ENCODE measurements around the gene CTNNA2.

Gene CTNNA2

DNA sequence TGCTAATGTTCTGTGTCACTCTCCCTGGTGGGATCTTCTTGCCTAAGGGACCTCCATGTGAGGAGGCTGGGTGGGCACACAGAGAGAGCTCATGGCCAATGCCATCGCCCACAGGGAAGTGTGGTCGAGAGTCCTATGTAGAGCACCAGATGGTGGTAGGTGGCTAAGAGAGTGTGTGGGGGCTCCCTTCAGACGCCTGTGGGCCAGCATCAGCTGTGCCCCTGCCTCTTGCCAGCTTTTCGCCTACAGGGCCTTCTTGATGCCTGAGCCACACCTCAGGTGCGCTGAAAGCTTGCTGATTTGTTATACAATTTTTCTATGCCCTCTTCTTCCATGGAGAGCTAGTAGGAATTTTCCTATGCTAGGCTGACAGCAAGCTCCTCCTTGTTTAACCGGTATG lies 753.4 kb downstream of the CTNNA2 start:
- Histone ChIP-seq H3K27ac (no peak overlapping the region), H3K36me3 (no peaks in the 10 kb centered on the region), H3K9me3 (ENCODE audit: severe bottlenecking) (no peaks in the 10 kb centered on the region), H3K4me3 (ENCODE audit: low read depth, low read length) (no peak overlapping the region), H3K27me3 (ENCODE audit: insufficient read depth, low read depth, severe bottlenecking) (no peaks in the 10 kb centered on the region)
- DNase-seq: no peak
- TF ChIP-seq, protein P1, sequence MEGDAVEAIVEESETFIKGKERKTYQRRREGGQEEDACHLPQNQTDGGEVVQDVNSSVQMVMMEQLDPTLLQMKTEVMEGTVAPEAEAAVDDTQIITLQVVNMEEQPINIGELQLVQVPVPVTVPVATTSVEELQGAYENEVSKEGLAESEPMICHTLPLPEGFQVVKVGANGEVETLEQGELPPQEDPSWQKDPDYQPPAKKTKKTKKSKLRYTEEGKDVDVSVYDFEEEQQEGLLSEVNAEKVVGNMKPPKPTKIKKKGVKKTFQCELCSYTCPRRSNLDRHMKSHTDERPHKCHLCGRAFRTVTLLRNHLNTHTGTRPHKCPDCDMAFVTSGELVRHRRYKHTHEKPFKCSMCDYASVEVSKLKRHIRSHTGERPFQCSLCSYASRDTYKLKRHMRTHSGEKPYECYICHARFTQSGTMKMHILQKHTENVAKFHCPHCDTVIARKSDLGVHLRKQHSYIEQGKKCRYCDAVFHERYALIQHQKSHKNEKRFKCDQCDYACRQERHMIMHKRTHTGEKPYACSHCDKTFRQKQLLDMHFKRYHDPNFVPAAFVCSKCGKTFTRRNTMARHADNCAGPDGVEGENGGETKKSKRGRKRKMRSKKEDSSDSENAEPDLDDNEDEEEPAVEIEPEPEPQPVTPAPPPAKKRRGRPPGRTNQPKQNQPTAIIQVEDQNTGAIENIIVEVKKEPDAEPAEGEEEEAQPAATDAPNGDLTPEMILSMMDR (IDR thresholded peaks at IDR 0.05; ENCODE audit: low read depth, low read length): no peak

DNA sequence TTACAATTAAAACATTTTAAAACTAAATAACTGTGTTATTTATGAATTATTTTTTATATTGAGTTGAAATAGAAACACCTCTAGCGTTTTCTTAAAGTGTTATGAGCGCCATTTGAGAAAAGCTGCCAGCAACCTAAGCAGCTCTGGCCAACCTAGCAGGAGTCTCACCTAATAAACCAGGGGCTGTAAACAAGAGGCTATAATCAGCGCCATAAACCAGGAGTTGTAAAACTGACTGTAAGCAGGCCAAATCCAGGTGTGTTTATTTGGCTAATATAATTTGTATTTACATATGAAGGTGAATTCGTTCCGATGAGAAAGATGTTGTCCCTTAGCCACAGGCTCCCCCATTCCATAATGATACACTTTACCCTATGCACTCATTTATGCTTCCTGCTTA lies 757.0 kb downstream of the CTNNA2 start:
- Histone ChIP-seq H3K27me3 (ENCODE audit: insufficient read depth, low read depth, severe bottlenecking) (no peaks in the 10 kb centered on the region), H3K9me3 (ENCODE audit: severe bottlenecking) (no peaks in the 10 kb centered on the region), H3K36me3 (no peaks in the 10 kb centered on the region), H3K27ac (no peak overlapping the region), H3K4me3 (ENCODE audit: low read depth, low read length) (no peak overlapping the region)
- no peak for DNase-seq
- TF ChIP-seq, protein P1 (IDR thresholded peaks at IDR 0.05; ENCODE audit: low read depth, low read length): no peak

DNA sequence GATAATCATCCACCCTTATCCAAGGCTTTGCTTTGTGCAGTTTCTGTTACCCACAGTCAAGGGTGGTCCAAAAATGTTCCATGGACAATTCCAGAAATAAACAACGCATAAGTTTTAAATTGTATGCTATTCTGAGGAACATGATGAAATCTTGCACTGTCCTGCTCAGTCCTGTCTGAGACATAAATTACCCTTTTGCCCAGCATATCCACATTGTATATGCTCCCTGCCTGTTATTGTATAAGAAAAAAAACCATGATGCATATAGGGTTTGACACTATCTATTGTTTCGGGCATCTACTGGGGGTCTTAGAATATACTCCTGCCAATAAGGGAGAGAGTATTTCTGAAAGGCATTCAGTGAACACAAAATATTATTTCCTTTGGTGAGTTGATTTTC lies 767.7 kb downstream of the CTNNA2 start:
- Histone ChIP-seq H3K9me3 (ENCODE audit: severe bottlenecking) (no peaks in the 10 kb centered on the region), H3K27ac (no peak overlapping the region), H3K36me3 (no peaks in the 10 kb centered on the region), H3K4me3 (ENCODE audit: low read depth, low read length) (no peak overlapping the region), H3K27me3 (ENCODE audit: insufficient read depth, low read depth, severe bottlenecking) (no peaks in the 10 kb centered on the region)
- TF ChIP-seq, protein P1 (IDR thresholded peaks at IDR 0.05; ENCODE audit: low read depth, low read length): no peak
- DNase-seq: no peak

DNA sequence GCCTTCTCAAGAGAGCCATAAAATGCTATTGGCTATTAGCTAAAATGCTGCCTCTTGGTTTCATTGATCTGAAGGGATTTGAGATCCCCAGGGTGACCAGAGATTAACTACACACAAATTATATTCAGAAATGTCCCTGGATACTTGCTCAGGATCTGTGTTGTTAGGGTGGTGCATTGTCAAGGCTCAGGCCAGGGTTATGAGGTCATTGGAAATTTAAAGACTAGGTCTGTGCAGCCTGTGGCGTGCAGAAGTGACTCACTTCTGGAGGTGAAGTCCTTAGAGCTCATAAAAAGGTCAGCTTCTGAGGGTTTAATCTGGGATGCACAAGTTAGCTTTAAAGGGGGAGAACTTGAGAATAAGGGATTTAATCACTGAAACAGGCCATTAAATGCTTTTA lies 768.2 kb downstream of the CTNNA2 start:
- no peak for DNase-seq
- Histone ChIP-seq H3K4me3 (ENCODE audit: low read depth, low read length) (no peak overlapping the region), H3K36me3 (no peaks in the 10 kb centered on the region), H3K27ac (no peak overlapping the region), H3K27me3 (ENCODE audit: insufficient read depth, low read depth, severe bottlenecking) (no peaks in the 10 kb centered on the region), H3K9me3 (ENCODE audit: severe bottlenecking) (no peaks in the 10 kb centered on the region)
- TF ChIP-seq, protein P1 (IDR thresholded peaks at IDR 0.05; ENCODE audit: low read depth, low read length): no peak

DNA sequence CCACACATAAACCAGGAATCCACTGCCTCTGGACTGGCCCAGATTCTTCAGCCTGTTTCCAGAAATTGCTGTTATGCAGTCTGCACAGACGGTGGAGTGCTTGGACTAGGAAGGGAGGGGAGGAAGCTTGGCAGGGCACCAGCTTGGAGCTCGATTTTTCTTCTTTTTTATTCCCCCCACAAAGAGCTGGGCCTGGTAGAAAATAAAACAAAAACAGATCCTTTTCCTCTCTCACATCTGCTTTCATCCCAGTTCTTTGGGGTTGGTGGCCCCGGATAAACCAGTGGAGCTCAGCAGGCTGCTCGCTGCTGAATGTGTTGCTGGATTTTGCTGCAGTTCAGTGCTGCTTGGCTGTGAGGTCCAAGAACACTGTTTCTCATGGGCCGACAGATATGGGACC lies 775.7 kb downstream of the CTNNA2 start:
- TF ChIP-seq, protein P1 (IDR thresholded peaks at IDR 0.05; ENCODE audit: low read depth, low read length): peak; percentile 40
- no peaks in the 10 kb centered on the region for H3K27me3 ChIP-seq (ENCODE audit: insufficient read depth, low read depth, severe bottlenecking)
- no peak overlapping the region for H3K4me3 ChIP-seq (ENCODE audit: low read depth, low read length)
- no peaks in the 10 kb centered on the region for H3K9me3 ChIP-seq (ENCODE audit: severe bottlenecking)
- peak; percentile 48 for DNase-seq
- H3K27ac ChIP-seq: no peak overlapping the region
- H3K36me3 ChIP-seq: no peaks in the 10 kb centered on the region

DNA sequence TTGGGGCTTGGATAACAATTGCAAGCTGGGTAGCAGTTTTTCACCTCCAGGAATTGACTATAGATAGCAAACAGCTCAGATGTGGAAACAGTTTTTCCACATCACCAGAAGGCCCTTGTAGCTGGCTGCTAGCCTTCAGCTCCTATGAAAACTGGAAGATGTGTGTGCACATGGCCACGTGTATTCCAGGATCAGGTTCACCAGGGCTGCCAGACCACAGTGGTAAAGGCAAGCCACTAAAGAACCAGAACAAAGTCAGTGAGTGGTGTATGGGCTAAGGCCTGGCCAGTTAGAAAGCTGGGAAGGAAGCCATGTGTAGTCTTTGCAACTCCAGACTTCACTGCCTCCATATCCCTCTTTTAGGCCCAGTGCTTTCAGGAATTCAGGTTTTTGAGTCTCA lies 778.8 kb downstream of the CTNNA2 start:
- Histone ChIP-seq H3K36me3 (no peaks in the 10 kb centered on the region), H3K27me3 (ENCODE audit: insufficient read depth, low read depth, severe bottlenecking) (no peaks in the 10 kb centered on the region), H3K27ac (no peak overlapping the region), H3K9me3 (ENCODE audit: severe bottlenecking) (no peaks in the 10 kb centered on the region), H3K4me3 (ENCODE audit: low read depth, low read length) (no peak overlapping the region)
- TF ChIP-seq, protein P1 (IDR thresholded peaks at IDR 0.05; ENCODE audit: low read depth, low read length): no peak
- DNase-seq: no peak
